GM12891 (cell line): ENCODE measurements around the gene ERO1B. TPM values are rescaled to one million over a fixed set of nuclear protein-coding genes. Genes with fewer than 3 reads are reported as not detected.
"Not testable (repeated sequence)": the region's sequence is repeated elsewhere in the genome, so short reads cannot be mapped to it uniquely, and the experiment has no call there.

Experiments used
- DNase-seq: peaks from one replicate; pipeline ENCODE4 v3.0.0; 2011; ENCODE audit warnings: low spot score; ENCODE audit not compliant: insufficient read length
- FAIRE-seq: peaks from 2 replicates; lab custom pipeline; 2011; peaks lifted over from hg19 to GRCh38; lab: Jason Lieb, UNC
- PAX5 ChIP-seq: IDR thresholded peaks from 2 replicates; pipeline ENCODE4 v1.6.1; 2011; ENCODE audit warnings: low read length, moderate library complexity, mild to moderate bottlenecking; ENCODE audit not compliant: insufficient read depth, severe bottlenecking
- POLR2A ChIP-seq: IDR thresholded peaks from 2 replicates; pipeline ENCODE4 v1.6.1; 2011; ENCODE audit warnings: low read depth, low read length, control low read depth
- POLR2AphosphoS5 ChIP-seq: IDR thresholded peaks from 2 replicates; pipeline ENCODE4 v1.6.1; 2011; ENCODE audit warnings: low read depth, low read length, control low read depth
- POU2F2 ChIP-seq: IDR thresholded peaks from 2 replicates; pipeline ENCODE4 v1.6.1; 2011; ENCODE audit warnings: low read depth, mild to moderate bottlenecking, control low read depth, low read length, moderate library complexity
- SPI1 ChIP-seq: IDR thresholded peaks from 2 replicates; pipeline ENCODE4 v1.6.1; 2011; ENCODE audit warnings: low read depth, low read length, control low read depth
- TAF1 ChIP-seq: IDR thresholded peaks from 2 replicates; pipeline ENCODE4 v1.6.1; 2011; ENCODE audit warnings: low read depth, low read length, control low read depth
- polyA plus RNA-seq: library from polyadenylated mRNA; unstranded; fragments of >200 nt; gene quantifications from one replicate; pipeline ENCODE4 v1.2.1, GENCODE V29; 2012; ENCODE audit warnings: low read depth, missing spikeins, inconsistent platforms; ENCODE audit not compliant: missing spikeins

Gene ERO1B
- polyA plus RNA-seq: 8.9 TPM

DNA sequence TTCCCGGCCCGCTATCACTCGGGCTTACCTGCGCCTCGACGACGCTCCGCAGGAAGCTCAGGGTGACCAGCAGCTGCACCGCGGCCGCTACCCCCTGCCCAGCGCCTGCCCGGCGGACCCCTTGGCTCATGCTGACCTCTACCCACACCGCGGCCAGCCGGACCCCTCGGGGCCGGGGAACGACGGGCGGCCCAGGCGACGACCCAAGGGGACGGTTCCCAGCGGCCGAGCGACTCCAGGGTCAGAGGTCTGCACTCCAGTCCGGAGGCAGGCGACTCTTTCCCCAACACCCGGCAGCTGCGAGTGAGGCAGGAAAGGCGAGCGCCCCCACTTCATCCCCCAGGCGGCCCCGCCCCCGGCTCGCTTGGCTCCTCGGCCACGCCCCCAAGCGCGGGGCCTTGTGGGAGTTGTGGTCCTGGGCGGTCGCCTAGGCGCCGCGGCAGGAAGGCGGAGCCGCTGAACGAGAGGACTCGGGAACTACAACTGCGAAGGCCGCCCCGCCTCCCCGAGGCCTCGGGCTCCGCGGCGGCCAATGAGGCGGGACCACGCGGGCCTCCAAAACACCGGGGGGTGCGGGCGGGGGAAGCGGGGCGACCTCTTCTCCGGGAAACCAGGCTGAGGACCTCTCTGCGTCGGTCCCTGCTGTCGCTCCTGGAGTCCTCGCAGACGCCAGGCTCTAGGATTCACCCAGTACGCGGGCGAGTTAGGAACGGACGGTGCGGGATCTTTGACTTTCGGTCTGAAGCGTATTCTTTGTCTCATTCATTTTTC lies at the start of gene ERO1B:
TSS of gene ERO1B (minus strand) at position 305 of the 771 bp plus-strand sequence. CDS start at position 130, 175 bp downstream.
- TF ChIP-seq POLR2A (peak; percentile 97), POLR2AphosphoS5 (peak; percentile 97), POU2F2 (no peak; the same call in 1 of the 2 replicates), TAF1 (peak; percentile 91), SPI1 (no peak), PAX5 (no peak)
- peak; percentile 72 for DNase-seq
- peak; percentile 96 for FAIRE-seq

GRCh38 chr1:236331412-236331811 lies 49.7 kb upstream of the ERO1B start:
- DNase-seq, FAIRE-seq: not testable (repeated sequence)

GRCh38 chr1:236326432-236326831 lies 44.7 kb upstream of the ERO1B start:
- TF ChIP-seq PAX5: no peak
- no peak for TF ChIP-seq POU2F2
- TF ChIP-seq POLR2AphosphoS5: no peak
- no peak for TF ChIP-seq TAF1
- no peak for TF ChIP-seq POLR2A
- TF ChIP-seq SPI1: no peak
- DNase-seq (no peak), FAIRE-seq (no peak)

GRCh38 chr1:236325567-236325966 lies 43.8 kb upstream of the ERO1B start:
- TF ChIP-seq PAX5: no peak
- TF ChIP-seq TAF1: no peak
- no peak for TF ChIP-seq POLR2A
- TF ChIP-seq POLR2AphosphoS5: no peak
- TF ChIP-seq POU2F2: no peak
- no peak for TF ChIP-seq SPI1
- DNase-seq (no peak), FAIRE-seq (no peak)

DNA sequence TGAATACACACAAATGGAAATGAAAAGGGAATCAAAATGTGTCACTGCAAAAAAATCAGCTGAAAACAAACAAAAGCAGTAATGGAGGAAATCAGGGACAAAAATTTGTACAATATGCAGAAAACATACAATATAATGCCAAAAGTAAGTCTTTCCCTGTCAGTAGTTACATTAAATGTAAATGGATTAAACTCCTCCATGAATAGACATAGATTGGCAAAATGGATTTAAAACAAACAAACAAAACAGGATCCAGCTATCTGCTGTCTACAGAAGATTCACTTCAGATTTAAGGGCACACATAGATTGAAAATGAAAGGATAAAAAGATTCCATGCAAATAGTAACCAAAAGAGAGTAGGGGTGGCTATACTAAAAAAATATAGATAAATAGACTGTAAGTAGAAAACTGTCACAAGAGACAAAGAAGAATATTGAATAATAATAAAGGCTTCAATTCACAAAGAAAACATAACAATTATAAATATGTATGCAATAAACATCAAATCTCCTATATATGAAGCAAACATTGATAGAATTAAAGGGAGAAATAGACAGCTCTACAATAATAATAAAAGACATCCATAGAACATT lies 42.2 kb upstream of the ERO1B start:
- no peak for FAIRE-seq
- no peak for DNase-seq
- TF ChIP-seq TAF1 (no peak), POLR2A (no peak), POU2F2 (no peak), POLR2AphosphoS5 (no peak), PAX5 (no peak), SPI1 (no peak)

- no peak for TF ChIP-seq POLR2AphosphoS5
- TF ChIP-seq POU2F2: no peak
- no peak for TF ChIP-seq PAX5
- TF ChIP-seq TAF1: no peak
- no peak for TF ChIP-seq SPI1
- no peak for TF ChIP-seq POLR2A
- no peak for FAIRE-seq
- DNase-seq: no peak
These were observed 41.0 kb upstream of the ERO1B start for GRCh38 chr1:236322566-236323409.

GRCh38 chr1:236321101-236321500 lies 39.3 kb upstream of the ERO1B start:
- no peak for TF ChIP-seq PAX5
- FAIRE-seq: no peak
- DNase-seq: no peak

- FAIRE-seq (no peak), DNase-seq (no peak)
- no peak for TF ChIP-seq TAF1
These were observed 38.9 kb upstream of the ERO1B start for GRCh38 chr1:236320671-236321070.

GRCh38 chr1:236320214-236320613 lies 38.5 kb upstream of the ERO1B start:
- TF ChIP-seq POLR2A (no peak), SPI1 (no peak), POLR2AphosphoS5 (no peak), TAF1 (no peak), PAX5 (no peak), POU2F2 (no peak)
- no peak for FAIRE-seq
- DNase-seq: no peak

- DNase-seq: no peak
- no peak for TF ChIP-seq POLR2AphosphoS5
- no peak for TF ChIP-seq TAF1
- no peak for TF ChIP-seq SPI1
- no peak for TF ChIP-seq POU2F2
- no peak for TF ChIP-seq POLR2A
- TF ChIP-seq PAX5: no peak
- FAIRE-seq: no peak
These were observed 34.7 kb upstream of the ERO1B start for GRCh38 chr1:236316437-236316836.
